Adrenal gland (tissue), 5 donors: ENCODE data around the gene TPM2.

Experiments used
- POLR2A ChIP-seq, 2 donors: fragments of 450-650 bp; IDR thresholded peaks; one replicate each; pipeline ENCODE4 v1.6.1; 2017; ENCODE audit warnings: antibody characterized with exemption in 2 of 2, mild to moderate bottlenecking in 2 of 2, moderate library complexity in 1 of 2
- TF ChIP-seq, protein P1 (sequence below), 6 experiments: fragments of 450-650 bp in 4 of 6; fragments of 200-600 bp in 2 of 6; sonication (generic) in 1 of 6; IDR thresholded peaks; 1 replicate in 5 of 6; 2 replicates in 1 of 6; pipeline versions ENCODE4 v1.5.1 to v1.8.0; 2016 to 2021; ENCODE audit warnings: antibody characterized with exemption in 6 of 6, mild to moderate bottlenecking in 2 of 6, moderate library complexity in 1 of 6
- donor health status: DM: no; HTN: no; CAD: no.

DNA sequence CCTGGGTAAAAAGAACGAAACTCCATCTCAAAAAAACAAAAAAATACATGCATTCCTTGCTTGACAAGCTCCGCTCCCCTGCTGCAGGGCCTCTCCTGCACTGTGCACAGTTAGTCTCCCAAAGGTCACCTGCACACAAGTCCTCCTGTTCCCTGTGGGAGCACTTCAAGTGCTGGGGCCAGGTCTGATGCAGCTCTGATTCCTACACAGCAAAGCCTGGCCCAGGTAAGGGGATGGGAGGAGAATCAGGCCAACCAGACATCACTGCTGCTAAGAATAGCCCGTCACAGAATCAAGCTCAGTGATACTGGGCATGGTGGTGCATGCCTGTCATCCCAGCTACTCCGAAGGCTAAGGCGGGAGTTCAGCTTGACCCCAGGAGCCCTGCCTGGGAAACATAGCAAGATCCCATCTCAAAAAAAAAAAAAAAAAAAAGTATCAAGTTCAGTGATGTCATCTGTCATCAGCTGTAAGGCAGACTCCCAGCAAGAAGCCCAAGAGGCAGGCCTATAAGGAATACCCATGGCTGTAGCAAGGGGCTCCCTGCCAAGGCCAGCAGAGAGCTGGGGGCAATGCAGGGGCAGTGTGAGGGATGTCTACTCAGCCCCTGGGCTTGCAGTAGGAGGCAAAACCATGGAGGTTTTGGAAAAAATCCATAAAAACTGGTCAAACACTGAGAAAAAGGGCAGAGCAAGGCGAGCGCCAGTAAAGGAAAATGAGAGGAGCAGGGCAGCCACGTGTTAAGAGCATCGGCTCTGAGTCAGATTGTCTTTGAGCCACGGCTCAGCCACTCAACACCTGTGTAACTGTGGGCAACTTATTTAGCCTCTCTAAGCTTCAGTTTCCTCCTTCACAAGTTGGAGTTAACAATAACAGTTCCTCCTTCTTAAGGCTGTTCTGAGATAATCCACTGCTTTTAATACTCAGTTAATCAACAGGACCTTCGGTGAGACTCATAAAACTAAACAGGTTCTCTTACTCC lies 3.2 kb downstream of the TPM2 start:
- TF ChIP-seq, protein P1, sequence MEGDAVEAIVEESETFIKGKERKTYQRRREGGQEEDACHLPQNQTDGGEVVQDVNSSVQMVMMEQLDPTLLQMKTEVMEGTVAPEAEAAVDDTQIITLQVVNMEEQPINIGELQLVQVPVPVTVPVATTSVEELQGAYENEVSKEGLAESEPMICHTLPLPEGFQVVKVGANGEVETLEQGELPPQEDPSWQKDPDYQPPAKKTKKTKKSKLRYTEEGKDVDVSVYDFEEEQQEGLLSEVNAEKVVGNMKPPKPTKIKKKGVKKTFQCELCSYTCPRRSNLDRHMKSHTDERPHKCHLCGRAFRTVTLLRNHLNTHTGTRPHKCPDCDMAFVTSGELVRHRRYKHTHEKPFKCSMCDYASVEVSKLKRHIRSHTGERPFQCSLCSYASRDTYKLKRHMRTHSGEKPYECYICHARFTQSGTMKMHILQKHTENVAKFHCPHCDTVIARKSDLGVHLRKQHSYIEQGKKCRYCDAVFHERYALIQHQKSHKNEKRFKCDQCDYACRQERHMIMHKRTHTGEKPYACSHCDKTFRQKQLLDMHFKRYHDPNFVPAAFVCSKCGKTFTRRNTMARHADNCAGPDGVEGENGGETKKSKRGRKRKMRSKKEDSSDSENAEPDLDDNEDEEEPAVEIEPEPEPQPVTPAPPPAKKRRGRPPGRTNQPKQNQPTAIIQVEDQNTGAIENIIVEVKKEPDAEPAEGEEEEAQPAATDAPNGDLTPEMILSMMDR (IDR thresholded peaks at IDR 0.05): no peak
- TF ChIP-seq POLR2A (IDR thresholded peaks at IDR 0.05): no peak
